Sciatic nerve (tissue), 2 donors: ENCODE results near the gene TSHZ1. TPM values are rescaled to one million over a fixed set of nuclear protein-coding genes. Genes with fewer than 3 reads are reported as not detected.

Experiments
- ATAC-seq: fragments of 200-7000 bp; cut with Tn5 transposase; one replicate; pipeline ENCODE4 v1.9.1; 2020; ENCODE audit warnings: mild to moderate bottlenecking, moderate library complexity
- DNase-seq: peaks from one replicate; pipeline ENCODE4 v3.0.0-alpha.2; 2020; ENCODE audit warnings: low spot score
- intact Hi-C: fragments of 100-400 bp; cut with DNase I; formaldehyde crosslinking; loops from one replicate; pipeline ENCODE4 v1.14.2; 2022
- total RNA-seq: library from RNA; stranded (reverse); fragmentation: NEBNext Ultra II Directional; extraction: Animal tissue kit (Norgen Biotek cat#: 25700); gene quantifications from one replicate; pipeline ENCODE4 v1.2.1, GENCODE V29; 2021
- donor health status: DM: no; HTN: no; CAD: no.
- donor health status: DM: no; HTN: no; CAD: no.

Gene TSHZ1
- total RNA-seq, 1 donor from 2014 or later: 25.4 TPM

GRCh38 chr18:75280427-75281280 lies 70.1 kb downstream of the TSHZ1 start:
- intact Hi-C loops: no loop called here
- DNase-seq (no peak), ATAC-seq (no peak)

GRCh38 chr18:75282746-75283145 lies 72.1 kb downstream of the TSHZ1 start:
- no peak for DNase-seq

GRCh38 chr18:75283731-75284130 lies 73.1 kb downstream of the TSHZ1 start:
- DNase-seq: no peak
- intact Hi-C loops: no loop called here
- ATAC-seq: no peak

More at GRCh38 chr18:75282746-75283145, 72.1 kb downstream of the TSHZ1 start:
- no peak for ATAC-seq
- intact Hi-C loops: no loop called here

- no peak for DNase-seq
- intact Hi-C loops: no loop called here
- no peak for ATAC-seq
These were observed 74.0 kb downstream of the TSHZ1 start for GRCh38 chr18:75284566-75284965.

GRCh38 chr18:75285876-75286275 lies 75.3 kb downstream of the TSHZ1 start:
- DNase-seq: no peak
- ATAC-seq: no peak
- intact Hi-C loops: no loop called here

GRCh38 chr18:75287006-75287405 lies 76.4 kb downstream of the TSHZ1 start:
- no peak for ATAC-seq
- intact Hi-C loops: no loop called here
- no peak for DNase-seq

GRCh38 chr18:75287700-75288099 lies 77.1 kb downstream of the TSHZ1 start:
- intact Hi-C loops: no loop called here
- ATAC-seq: no peak
- no peak for DNase-seq

GRCh38 chr18:75289761-75290160 lies 79.2 kb downstream of the TSHZ1 start:
- intact Hi-C loops: no loop called here
- ATAC-seq (no peak), DNase-seq (no peak)

- ATAC-seq (no peak), DNase-seq (no peak)
- intact Hi-C loops: no loop called here
These were observed 80.3 kb downstream of the TSHZ1 start for GRCh38 chr18:75290737-75291358.

GRCh38 chr18:75291460-75291859 lies 80.9 kb downstream of the TSHZ1 start:
- ATAC-seq: no peak
- no peak for DNase-seq
- intact Hi-C loops: no loop called here

GRCh38 chr18:75293591-75293990 lies 83.0 kb downstream of the TSHZ1 start:
- ATAC-seq: no peak
- intact Hi-C loops: no loop called here
- no peak for DNase-seq

GRCh38 chr18:75297731-75298130 lies 87.1 kb downstream of the TSHZ1 start:
- intact Hi-C loops: no loop called here
- DNase-seq: no peak
- ATAC-seq: no peak

GRCh38 chr18:75304678-75305557 lies 94.3 kb downstream of the TSHZ1 start:
- intact Hi-C loops: no loop called here
- no peak for ATAC-seq
- no peak for DNase-seq

- no peak for ATAC-seq
- DNase-seq: no peak
- intact Hi-C loops: no loop called here
These were observed 95.4 kb downstream of the TSHZ1 start for GRCh38 chr18:75305984-75306383.

- no peak for DNase-seq
- intact Hi-C loops: no loop called here
These were observed 96.9 kb downstream of the TSHZ1 start for GRCh38 chr18:75307530-75307929.

GRCh38 chr18:75309564-75309963 lies 99.0 kb downstream of the TSHZ1 start:
- DNase-seq: no peak
- intact Hi-C loops: no loop called here
- no peak for ATAC-seq

More at GRCh38 chr18:75307530-75307929, 96.9 kb downstream of the TSHZ1 start:
- peak; percentile 34 for ATAC-seq

GRCh38 chr18:75314117-75314516 lies 103.5 kb downstream of the TSHZ1 start:
- DNase-seq: no peak
- intact Hi-C loops: no loop called here
- no peak for ATAC-seq

GRCh38 chr18:75314606-75315005 lies 104.0 kb downstream of the TSHZ1 start:
- intact Hi-C loops: no loop called here
- DNase-seq (no peak), ATAC-seq (no peak)

GRCh38 chr18:75316223-75316622 lies 105.6 kb downstream of the TSHZ1 start:
- DNase-seq: no peak
- intact Hi-C loops: no loop called here

GRCh38 chr18:75316826-75317225 lies 106.2 kb downstream of the TSHZ1 start:
- no peak for DNase-seq
- intact Hi-C loops: no loop called here
- peak; percentile 15 for ATAC-seq

More at GRCh38 chr18:75316223-75316622, 105.6 kb downstream of the TSHZ1 start:
- ATAC-seq: peak; percentile 24
